Measurements from ENCODE around the gene AGBL4. TPM values are rescaled to one million over a fixed set of nuclear protein-coding genes. Genes with fewer than 3 reads are reported as not detected.

AGBL4 gene
- total RNA-seq, 1 experiment from 2014 or later = not detected

- H3K36me3 ChIP-seq (ENCODE audit: control insufficient read depth in 1 of 2, insufficient read depth in 2 of 2, low read length in 2 of 2) = no peaks in the 10 kb centered on the region
- no peak overlapping the region for H3K9ac ChIP-seq (ENCODE audit: low read length)
- no peak overlapping the region for H3K4me2 ChIP-seq (ENCODE audit: low read length)
- RAD21 ChIA-PET (ENCODE audit: low non-redundant PET in 1 of 2, low total read pairs in 2 of 2, uncharacterized antibody in 2 of 2, unreplicated experiment in 2 of 2) = no interaction called here
- CTCF ChIA-PET = no interaction called here
- TF ChIP-seq SP1 (IDR thresholded peaks at IDR 0.05; ENCODE audit: low read depth) (no peak), EZH2 (IDR thresholded peaks at IDR 0.05) (no peak), YY1 (IDR thresholded peaks at IDR 0.05; ENCODE audit: extremely low read depth, insufficient replicate concordance, low read depth, low read length) (no peak), EZH2phosphoT487 (IDR thresholded peaks at IDR 0.05; ENCODE audit: borderline replicate concordance) (no peak), EGR1 (IDR thresholded peaks at IDR 0.05; ENCODE audit: low read depth) (no peak), POLR2AphosphoS5 (IDR thresholded peaks at IDR 0.05; ENCODE audit: low read depth, low read length) (no peak), ELF1 (IDR thresholded peaks at IDR 0.05; ENCODE audit: borderline replicate concordance, low read depth) (no peak), TCF7L2 (IDR thresholded peaks at IDR 0.05; ENCODE audit: borderline replicate concordance, extremely low read depth, insufficient read depth, insufficient read length) (no peak)
- TF ChIP-seq, protein P1, sequence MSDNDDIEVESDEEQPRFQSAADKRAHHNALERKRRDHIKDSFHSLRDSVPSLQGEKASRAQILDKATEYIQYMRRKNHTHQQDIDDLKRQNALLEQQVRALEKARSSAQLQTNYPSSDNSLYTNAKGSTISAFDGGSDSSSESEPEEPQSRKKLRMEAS (IDR thresholded peaks at IDR 0.05) = no peak
- TF ChIP-seq, protein P2, sequence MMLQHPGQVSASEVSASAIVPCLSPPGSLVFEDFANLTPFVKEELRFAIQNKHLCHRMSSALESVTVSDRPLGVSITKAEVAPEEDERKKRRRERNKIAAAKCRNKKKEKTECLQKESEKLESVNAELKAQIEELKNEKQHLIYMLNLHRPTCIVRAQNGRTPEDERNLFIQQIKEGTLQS (IDR thresholded peaks at IDR 0.05) = no peak
- no peaks in the 10 kb centered on the region for H4K20me1 ChIP-seq (ENCODE audit: insufficient read depth)
- no peak overlapping the region for H2AFZ ChIP-seq (ENCODE audit: low read depth, low read length, poor library complexity, severe bottlenecking)
- no peaks in the 10 kb centered on the region for H3K79me2 ChIP-seq (ENCODE audit: insufficient read depth, low read length)
- no peaks in the 10 kb centered on the region for H3K4me1 ChIP-seq (ENCODE audit: control insufficient read depth in 1 of 2, insufficient read depth in 2 of 2, low read length in 2 of 2)
- H3K9me2 ChIP-seq (ENCODE audit: insufficient read depth) = no peaks in the 10 kb centered on the region
- intact Hi-C loops (cut with micrococcal nuclease) = no loop called here
- ATAC-seq (no peak), DNase-seq (ENCODE audit: low read depth, low spot score) (no peak)
- no peak overlapping the region for H3K4me3 ChIP-seq (replicated peaks in 1 of 2; ENCODE audit: low read depth in 1 of 2, low read length in 2 of 2)
- no peak overlapping the region for H3K27ac ChIP-seq (ENCODE audit: low read depth, low read length)
- no peaks in the 10 kb centered on the region for H3K27me3 ChIP-seq (ENCODE audit: insufficient read depth, low read length)
- no TSS peak for BruUV-seq (replicated peaks)
- H3K9me3 ChIP-seq (ENCODE audit: control insufficient read depth in 1 of 2, insufficient read depth in 1 of 2, low read depth in 1 of 2, low read length in 2 of 2) = peaks cover 3 to 13% of the 10 kb centered on the region in 2 experiments; a peak in 2 of 4 replicates
- POLR2A ChIA-PET = no interaction called here
Observed at GRCh38 chr1:49364676-49365075, 659.1 kb downstream of the AGBL4 start.

GRCh38 chr1:49363628-49364027 is 660.1 kb downstream of the AGBL4 start:
- no TSS peak for BruUV-seq (replicated peaks)
- intact Hi-C loops (cut with micrococcal nuclease) = no loop called here
- DNase-seq (ENCODE audit: low read depth, low spot score) (no peak), ATAC-seq (no peak)
- Histone ChIP-seq H3K79me2 (ENCODE audit: insufficient read depth, low read length) (no peaks in the 10 kb centered on the region), H3K9me2 (ENCODE audit: insufficient read depth) (no peaks in the 10 kb centered on the region), H3K4me1 (ENCODE audit: control insufficient read depth in 1 of 2, insufficient read depth in 2 of 2, low read length in 2 of 2) (no peaks in the 10 kb centered on the region), H3K4me3 (replicated peaks in 1 of 2; ENCODE audit: low read depth in 1 of 2, low read length in 2 of 2) (no peak overlapping the region), H2AFZ (ENCODE audit: low read depth, low read length, poor library complexity, severe bottlenecking) (no peak overlapping the region), H3K4me2 (ENCODE audit: low read length) (no peak overlapping the region), H3K27me3 (ENCODE audit: insufficient read depth, low read length) (no peaks in the 10 kb centered on the region), H3K27ac (ENCODE audit: low read depth, low read length) (no peak overlapping the region), H4K20me1 (ENCODE audit: insufficient read depth) (no peaks in the 10 kb centered on the region), H3K9ac (ENCODE audit: low read length) (no peak overlapping the region), H3K36me3 (ENCODE audit: control insufficient read depth in 1 of 2, insufficient read depth in 2 of 2, low read length in 2 of 2) (no peaks in the 10 kb centered on the region), H3K9me3 (ENCODE audit: control insufficient read depth in 1 of 2, insufficient read depth in 1 of 2, low read depth in 1 of 2, low read length in 2 of 2) (peaks cover 8 to 16% of the 10 kb centered on the region in 2 experiments; a peak in 2 of 4 replicates)
- ChIA-PET CTCF (no interaction called here), RAD21 (ENCODE audit: low non-redundant PET in 1 of 2, low total read pairs in 2 of 2, uncharacterized antibody in 2 of 2, unreplicated experiment in 2 of 2) (no interaction called here), POLR2A (no interaction called here)
- TF ChIP-seq JUND (IDR thresholded peaks at IDR 0.05) (no peak), EZH2 (IDR thresholded peaks at IDR 0.05) (no peak), ZNF274 (IDR thresholded peaks at IDR 0.05; ENCODE audit: low read depth, low read length) (no peak), ELF1 (IDR thresholded peaks at IDR 0.05; ENCODE audit: borderline replicate concordance, low read depth) (no peak), CBX3 (IDR thresholded peaks at IDR 0.05; ENCODE audit: low read depth) (no peak), SIN3A (IDR thresholded peaks at IDR 0.05; ENCODE audit: low read depth) (no peak), SP1 (IDR thresholded peaks at IDR 0.05; ENCODE audit: low read depth) (no peak), SRF (IDR thresholded peaks at IDR 0.05; ENCODE audit: low read depth) (no peak)
- TF ChIP-seq, protein P3, sequence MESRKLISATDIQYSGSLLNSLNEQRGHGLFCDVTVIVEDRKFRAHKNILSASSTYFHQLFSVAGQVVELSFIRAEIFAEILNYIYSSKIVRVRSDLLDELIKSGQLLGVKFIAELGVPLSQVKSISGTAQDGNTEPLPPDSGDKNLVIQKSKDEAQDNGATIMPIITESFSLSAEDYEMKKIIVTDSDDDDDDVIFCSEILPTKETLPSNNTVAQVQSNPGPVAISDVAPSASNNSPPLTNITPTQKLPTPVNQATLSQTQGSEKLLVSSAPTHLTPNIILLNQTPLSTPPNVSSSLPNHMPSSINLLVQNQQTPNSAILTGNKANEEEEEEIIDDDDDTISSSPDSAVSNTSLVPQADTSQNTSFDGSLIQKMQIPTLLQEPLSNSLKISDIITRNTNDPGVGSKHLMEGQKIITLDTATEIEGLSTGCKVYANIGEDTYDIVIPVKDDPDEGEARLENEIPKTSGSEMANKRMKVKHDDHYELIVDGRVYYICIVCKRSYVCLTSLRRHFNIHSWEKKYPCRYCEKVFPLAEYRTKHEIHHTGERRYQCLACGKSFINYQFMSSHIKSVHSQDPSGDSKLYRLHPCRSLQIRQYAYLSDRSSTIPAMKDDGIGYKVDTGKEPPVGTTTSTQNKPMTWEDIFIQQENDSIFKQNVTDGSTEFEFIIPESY (IDR thresholded peaks at IDR 0.05; ENCODE audit: extremely low read depth, insufficient replicate concordance, low read length) = no peak
- TF ChIP-seq, protein P4, sequence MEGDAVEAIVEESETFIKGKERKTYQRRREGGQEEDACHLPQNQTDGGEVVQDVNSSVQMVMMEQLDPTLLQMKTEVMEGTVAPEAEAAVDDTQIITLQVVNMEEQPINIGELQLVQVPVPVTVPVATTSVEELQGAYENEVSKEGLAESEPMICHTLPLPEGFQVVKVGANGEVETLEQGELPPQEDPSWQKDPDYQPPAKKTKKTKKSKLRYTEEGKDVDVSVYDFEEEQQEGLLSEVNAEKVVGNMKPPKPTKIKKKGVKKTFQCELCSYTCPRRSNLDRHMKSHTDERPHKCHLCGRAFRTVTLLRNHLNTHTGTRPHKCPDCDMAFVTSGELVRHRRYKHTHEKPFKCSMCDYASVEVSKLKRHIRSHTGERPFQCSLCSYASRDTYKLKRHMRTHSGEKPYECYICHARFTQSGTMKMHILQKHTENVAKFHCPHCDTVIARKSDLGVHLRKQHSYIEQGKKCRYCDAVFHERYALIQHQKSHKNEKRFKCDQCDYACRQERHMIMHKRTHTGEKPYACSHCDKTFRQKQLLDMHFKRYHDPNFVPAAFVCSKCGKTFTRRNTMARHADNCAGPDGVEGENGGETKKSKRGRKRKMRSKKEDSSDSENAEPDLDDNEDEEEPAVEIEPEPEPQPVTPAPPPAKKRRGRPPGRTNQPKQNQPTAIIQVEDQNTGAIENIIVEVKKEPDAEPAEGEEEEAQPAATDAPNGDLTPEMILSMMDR (IDR thresholded peaks at IDR 0.05 in 2 of 3, conservative IDR thresholded peaks at IDR 0.05 in 1 of 3; ENCODE audit: borderline replicate concordance in 1 of 3, insufficient read depth in 1 of 3, low read depth in 2 of 3, low read length in 2 of 3) = no peak
- TF ChIP-seq, protein P1 (IDR thresholded peaks at IDR 0.05) = no peak

All from HCT116 (cell line).